ENCODE measurements around the gene NCDN.

Gene NCDN

GRCh38 chr1:35536556-35537162, 20.9 kb upstream of the NCDN start:
- H3K4me3 ChIP-seq (ENCODE audit: low read length) = no peak overlapping the region
- TF ChIP-seq ZNF274 (IDR thresholded peaks at IDR 0.05; ENCODE audit: low read depth, low read length) = no peak

DNA sequence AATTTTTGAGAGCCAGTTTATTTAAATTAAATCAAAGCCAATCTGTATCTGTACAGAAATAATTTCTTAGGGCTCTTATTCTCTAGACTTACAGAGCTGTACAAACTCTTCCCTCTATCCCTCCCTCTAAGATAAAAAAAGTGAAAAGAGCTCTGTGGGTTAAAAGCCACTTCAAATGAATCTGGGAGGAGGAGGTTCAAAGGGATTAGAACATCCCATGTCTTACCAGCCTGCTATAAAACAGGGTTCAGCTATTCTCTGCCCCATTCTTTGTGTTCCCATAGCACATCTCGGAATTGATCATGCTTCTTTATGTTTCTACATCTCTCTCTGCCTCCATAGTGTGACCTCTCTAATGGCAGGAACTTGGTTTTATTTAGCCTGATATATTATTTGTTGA, 19.8 kb upstream of the NCDN start:
- no peak for TF ChIP-seq ZNF274 (IDR thresholded peaks at IDR 0.05; ENCODE audit: low read depth, low read length)
- 0 out of 2 replicates have a peak overlapping the region, but pooled peaks have one; percentile 18 for H3K4me3 ChIP-seq (ENCODE audit: low read length)

DNA sequence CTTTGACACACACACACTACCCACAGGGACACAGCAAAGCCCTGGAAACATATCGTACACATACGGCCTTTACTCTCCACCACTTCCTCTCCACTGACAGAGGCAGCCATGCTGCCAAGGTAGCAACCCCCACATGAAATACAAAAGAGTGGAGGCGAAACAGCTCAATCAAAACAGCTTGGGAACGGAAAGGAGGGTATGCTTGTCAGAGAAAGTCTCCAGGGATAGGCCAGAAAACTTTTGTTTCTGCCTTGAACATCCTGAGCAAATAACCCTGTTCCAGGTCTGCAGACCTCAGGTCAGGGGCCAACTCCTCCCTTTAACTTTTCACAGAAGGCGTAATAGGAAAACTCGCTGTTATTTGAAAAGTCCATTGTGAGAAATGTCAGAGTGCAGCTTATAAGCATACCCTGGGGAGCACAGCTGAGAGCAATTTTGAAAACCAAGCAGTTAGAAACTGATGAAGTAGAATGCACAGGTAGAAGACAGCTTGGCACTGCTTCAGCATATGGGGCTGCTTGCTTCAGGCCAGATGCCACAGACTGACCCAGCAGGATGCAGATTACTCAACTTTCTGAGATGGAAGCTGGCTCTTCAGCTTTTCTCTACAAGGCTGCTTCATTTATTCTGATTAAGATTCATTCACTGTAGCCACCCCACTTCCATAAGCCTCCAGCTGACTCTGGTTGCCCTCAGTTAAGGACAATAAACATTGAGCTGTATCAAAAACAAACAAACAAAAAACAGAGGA, 18.4 kb upstream of the NCDN start:
- TF ChIP-seq ZNF274 (IDR thresholded peaks at IDR 0.05; ENCODE audit: low read depth, low read length) = no peak
- H3K4me3 ChIP-seq (ENCODE audit: low read length) = peak overlapping the region; percentile 47; the same call in 1 of the 2 replicates

- TF ChIP-seq ZNF274 (IDR thresholded peaks at IDR 0.05; ENCODE audit: low read depth, low read length) = no peak
These were observed 17.8 kb upstream of the NCDN start for GRCh38 chr1:35539824-35540261.

DNA sequence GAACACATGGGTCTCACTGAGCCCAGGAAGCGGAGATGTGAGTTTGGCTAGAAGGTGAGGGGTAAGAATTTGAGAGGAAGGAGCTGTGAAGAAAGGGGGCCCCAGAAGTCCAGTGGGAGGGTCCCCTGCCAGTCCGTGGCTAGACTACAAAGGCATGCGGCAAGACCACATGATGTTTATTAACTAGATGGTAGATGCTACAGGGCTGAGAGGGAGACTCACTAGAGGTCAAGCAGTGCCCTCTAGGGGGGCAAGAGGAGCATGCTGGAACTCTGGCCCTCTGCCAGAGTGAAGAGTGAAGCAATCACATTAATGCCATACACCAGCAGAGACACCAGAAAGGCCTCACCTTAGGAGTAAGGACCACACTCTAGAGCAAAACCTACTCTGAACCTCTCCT, 12.6 kb upstream of the NCDN start:
- no peak overlapping the region for H3K4me3 ChIP-seq (ENCODE audit: low read length)
- TF ChIP-seq ZNF274 (IDR thresholded peaks at IDR 0.05; ENCODE audit: low read depth, low read length) = no peak

More at GRCh38 chr1:35539824-35540261, 17.8 kb upstream of the NCDN start:
- peak overlapping the region; percentile 47; the same call in 1 of the 2 replicates for H3K4me3 ChIP-seq (ENCODE audit: low read length)

DNA sequence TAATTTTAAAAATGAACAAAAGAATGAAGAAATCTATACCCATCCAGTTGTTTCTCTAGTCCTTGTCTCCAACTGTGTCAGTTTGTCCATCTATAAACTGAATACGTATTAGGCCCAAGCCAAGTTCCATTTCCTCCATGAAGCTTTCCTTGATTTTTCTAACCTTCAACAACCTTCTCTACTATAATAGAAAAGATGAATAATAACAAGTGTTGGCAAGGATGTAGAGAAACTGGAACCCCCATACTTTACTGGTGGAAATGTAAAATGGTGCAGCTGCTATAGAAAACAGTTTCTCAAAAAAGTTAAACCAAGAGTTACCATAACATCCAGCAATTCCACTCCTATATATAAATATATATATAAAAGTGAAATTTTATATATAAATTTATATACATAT, 11.0 kb upstream of the NCDN start:
- no peak for TF ChIP-seq ZNF274 (IDR thresholded peaks at IDR 0.05; ENCODE audit: low read depth, low read length)

GRCh38 chr1:35553851-35554250, 3.7 kb upstream of the NCDN start:
- TF ChIP-seq ZNF274 (IDR thresholded peaks at IDR 0.05; ENCODE audit: low read depth, low read length) = no peak
- H3K4me3 ChIP-seq (ENCODE audit: low read length) = no peak overlapping the region

More for the DNA sequence above, 11.0 kb upstream of the NCDN start:
- H3K4me3 ChIP-seq (ENCODE audit: low read length) = no peak overlapping the region

- no peak for TF ChIP-seq ZNF274 (IDR thresholded peaks at IDR 0.05; ENCODE audit: low read depth, low read length)
- H3K4me3 ChIP-seq (ENCODE audit: low read length) = no peak overlapping the region
These were observed 3.1 kb upstream of the NCDN start for GRCh38 chr1:35554266-35555211.

DNA sequence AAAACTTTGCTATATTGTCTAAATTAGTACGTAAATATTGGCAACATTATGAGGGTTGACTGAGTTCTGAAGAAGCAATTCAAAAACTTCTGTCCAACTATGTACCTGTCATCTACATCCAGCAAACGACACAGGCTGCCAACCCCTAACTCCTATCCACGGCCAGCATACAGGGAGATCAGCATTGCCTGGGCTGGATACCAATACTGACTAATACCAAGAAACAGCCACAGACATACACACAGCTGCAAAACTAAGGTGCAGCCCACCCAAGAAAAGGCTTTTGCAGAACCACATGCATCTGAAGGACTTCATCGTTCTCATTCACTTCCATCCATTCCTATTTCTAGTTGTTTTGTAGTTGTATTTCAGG, 2.4 kb upstream of the NCDN start:
- TF ChIP-seq ZNF274 (IDR thresholded peaks at IDR 0.05; ENCODE audit: low read depth, low read length) = no peak
- H3K4me3 ChIP-seq (ENCODE audit: low read length) = no peak overlapping the region

DNA sequence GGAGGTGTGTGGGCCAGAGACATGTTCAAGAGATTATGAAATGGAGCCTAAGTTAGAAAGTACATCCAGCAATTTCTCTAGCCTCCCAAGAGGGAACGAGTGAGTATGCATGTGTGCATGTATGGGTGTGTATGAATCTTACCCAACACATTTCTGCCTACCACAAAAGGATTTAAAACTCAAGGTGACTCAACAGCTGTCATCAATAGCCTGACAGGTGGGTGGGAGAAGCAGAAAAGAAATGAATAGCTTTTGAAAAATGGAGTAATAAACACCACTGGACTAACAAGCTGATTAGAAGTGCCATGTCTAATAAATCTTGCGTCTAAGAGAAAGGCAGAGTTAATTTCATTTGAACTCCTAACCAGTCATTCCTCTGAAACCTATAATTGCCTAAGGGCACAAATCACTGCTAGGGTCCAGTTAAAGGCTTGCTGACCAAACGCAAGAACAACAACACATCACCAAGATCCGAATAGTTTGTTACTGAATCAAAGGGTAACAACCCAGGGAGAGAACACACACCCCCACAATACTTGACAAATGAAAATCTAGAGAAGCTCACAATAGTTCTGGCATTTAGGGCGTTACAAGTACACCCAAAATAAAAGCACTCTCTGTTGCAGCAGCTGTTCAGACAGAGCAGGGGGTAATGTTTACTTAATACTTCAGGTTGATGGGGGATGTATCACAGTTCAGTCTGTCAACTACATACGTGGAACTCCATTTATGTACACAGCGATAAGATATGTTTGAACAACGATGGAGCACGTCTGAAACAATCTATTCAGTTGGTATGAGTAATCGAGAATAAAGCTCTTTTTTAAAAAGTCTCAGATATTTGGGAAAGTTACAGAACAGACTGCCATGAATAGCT, 1.8 kb upstream of the NCDN start:
- TF ChIP-seq ZNF274 (IDR thresholded peaks at IDR 0.05; ENCODE audit: low read depth, low read length) = no peak
- H3K4me3 ChIP-seq (ENCODE audit: low read length) = peak overlapping the region; percentile 84

GRCh38 chr1:35556484-35557117, 998 bp upstream of the NCDN start:
- no peak for TF ChIP-seq ZNF274 (IDR thresholded peaks at IDR 0.05; ENCODE audit: low read depth, low read length)
- H3K4me3 ChIP-seq (ENCODE audit: low read length) = peak overlapping the region; percentile 84

DNA sequence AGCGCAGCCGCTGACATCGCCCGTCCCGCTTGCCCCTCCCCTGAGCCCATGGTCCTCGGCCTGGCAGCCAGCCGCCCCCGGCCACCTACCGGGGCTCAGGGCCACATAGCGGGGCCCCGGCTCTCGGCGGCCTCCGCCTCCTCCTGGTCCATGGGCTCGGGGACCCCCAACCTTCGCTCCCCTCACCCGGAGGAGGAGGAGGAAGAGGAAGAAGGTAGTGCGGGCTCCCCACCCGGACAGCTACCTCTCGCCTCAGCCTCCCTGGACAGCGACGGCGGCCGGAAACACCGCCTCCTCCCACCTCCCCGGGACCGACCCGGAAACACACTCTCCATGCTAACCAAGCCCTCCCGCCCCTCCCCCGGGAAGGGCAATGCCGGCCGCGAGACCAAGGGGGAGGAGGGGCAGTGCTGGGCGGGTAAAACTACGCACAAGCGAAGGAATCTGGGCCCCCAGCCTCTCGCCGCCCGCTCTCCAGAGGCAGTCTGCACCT, 435 bp upstream of the NCDN start, which contains the start of gene KIAA0319L:
TSS of gene KIAA0319L (minus strand) at position 286 of the 493 bp plus-strand sequence. CDS start 2,912 bp downstream, outside the sequence.
- no peak for TF ChIP-seq ZNF274 (IDR thresholded peaks at IDR 0.05; ENCODE audit: low read depth, low read length)

More for the DNA sequence above, 435 bp upstream of the NCDN start, which contains the start of gene KIAA0319L:
- peak within 1 kb of the TSS; percentile 84 for H3K4me3 ChIP-seq (ENCODE audit: low read length)

Data from GM08714 (cell line).